Sigmoid colon (tissue), 4 donors: ENCODE measurements around the gene SLC35B3.
"Not testable (repeated sequence)": the region's sequence is repeated elsewhere in the genome, so short reads cannot be mapped to it uniquely, and the experiment has no call there.

Source experiments
- CTCF ChIP-seq, 4 experiments: fragments of 450-650 bp in 3 of 4; fragments of 200-600 bp in 1 of 4; IDR thresholded peaks; one replicate each; pipeline ENCODE4 v1.5.1; 2016 to 2019; ENCODE audit warnings: antibody characterized with exemption in 4 of 4, mild to moderate bottlenecking in 3 of 4, moderate library complexity in 2 of 4
- EP300 ChIP-seq, 4 donors: sonication (generic); formaldehyde crosslinking; IDR thresholded peaks; one replicate each; pipeline ENCODE4 v1.6.1; 2017; ENCODE audit warnings: antibody characterized with exemption in 4 of 4

DNA sequence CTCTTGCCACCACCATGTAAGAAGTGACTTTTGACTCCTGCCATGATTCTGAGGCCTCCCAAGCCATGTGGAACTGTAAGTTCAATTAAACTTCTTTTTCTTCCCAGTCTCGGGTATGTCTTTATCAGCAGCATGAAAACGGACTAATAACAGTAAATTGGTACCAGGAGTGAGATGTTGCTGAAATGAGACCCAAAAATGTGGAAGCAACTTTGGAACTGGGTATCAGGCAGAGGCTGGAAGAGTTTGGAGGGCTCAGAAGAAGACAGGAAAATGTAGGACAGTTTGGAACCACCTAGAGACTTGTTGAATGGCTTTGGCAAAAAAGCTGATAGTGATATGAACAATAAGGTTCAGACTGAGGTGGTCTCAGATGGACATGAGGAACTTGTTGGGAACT lies 8.8 kb downstream of the SLC35B3 start:
- not testable (repeated sequence) for TF ChIP-seq CTCF, EP300 (IDR thresholded peaks at IDR 0.05)
